SW 1271 (cell line): ENCODE results near the gene BOD1L1.

Source experiments
- DNase-seq, 2 experiments: peaks; one replicate each; lab custom pipeline; 2025; lab: John Stamatoyannopoulos, UW

Gene BOD1L1

GRCh38 chr4:13627606-13628311, at the start of gene BOD1L1:
Gene BOD1L1, minus strand, starts transcription at chr4:13627725. Its CDS starts 138 bp downstream, at chr4:13627587.
- DNase-seq = peak; percentile 69 to 91

GRCh38 chr4:13674971-13675370, 47.4 kb upstream of the BOD1L1 start:
- DNase-seq = no peak

- no peak for DNase-seq
Observed at GRCh38 chr4:13673167-13673566, 45.6 kb upstream of the BOD1L1 start.

- DNase-seq = no peak
Observed at GRCh38 chr4:13670456-13671160, 43.1 kb upstream of the BOD1L1 start.

GRCh38 chr4:13665701-13666660, 38.5 kb upstream of the BOD1L1 start:
- DNase-seq = no peak

- DNase-seq = no peak
Observed at GRCh38 chr4:13659341-13660070, 32.0 kb upstream of the BOD1L1 start.

- peak in 1 of 2 experiments; percentile 52 for DNase-seq
Observed at GRCh38 chr4:13656569-13657405, 29.3 kb upstream of the BOD1L1 start.

- peak; percentile 20 to 55 for DNase-seq
Observed at GRCh38 chr4:13654162-13654797, 26.8 kb upstream of the BOD1L1 start.

- DNase-seq = no peak
Observed at GRCh38 chr4:13653766-13654161, 26.2 kb upstream of the BOD1L1 start.

- DNase-seq = no peak
Observed at GRCh38 chr4:13647031-13647430, 19.5 kb upstream of the BOD1L1 start.

- DNase-seq = no peak
Observed at GRCh38 chr4:13645075-13645474, 17.6 kb upstream of the BOD1L1 start.

GRCh38 chr4:13642170-13642950, 14.8 kb upstream of the BOD1L1 start:
- DNase-seq = no peak

- DNase-seq = no peak
Observed at GRCh38 chr4:13641084-13641483, 13.6 kb upstream of the BOD1L1 start.

GRCh38 chr4:13640149-13640940, 12.8 kb upstream of the BOD1L1 start:
- DNase-seq = no peak

GRCh38 chr4:13635286-13635799, 7.8 kb upstream of the BOD1L1 start:
- DNase-seq = no peak

- no peak for DNase-seq
Observed at GRCh38 chr4:13633671-13634070, 6.1 kb upstream of the BOD1L1 start.

- DNase-seq = no peak
Observed at GRCh38 chr4:13627178-13627605, 333 bp downstream of the BOD1L1 start.

GRCh38 chr4:13626492-13627177, 890 bp downstream of the BOD1L1 start:
- no peak for DNase-seq
